Activated CD4-positive, alpha-beta T cell treated with anti-CD3 and anti-CD28 coated beads, Interleukin-2, amount 50 U/mL, for 16 hours (primary cell): ENCODE data around the gene FOXJ2.
"Not testable (repeated sequence)": the region's sequence is repeated elsewhere in the genome, so short reads cannot be mapped to it uniquely, and the experiment has no call there.

ENCODE experiments used
- DNase-seq: peaks from one replicate; pipeline ENCODE4 v3.0.0-alpha.2; 2020

FOXJ2 gene

GRCh38 chr12:8071820-8072219 lies 39.3 kb downstream of the FOXJ2 start:
- not testable (repeated sequence) for DNase-seq

GRCh38 chr12:8075935-8076334 lies 43.4 kb downstream of the FOXJ2 start:
- DNase-seq: no peak

- no peak for DNase-seq
Measured at GRCh38 chr12:8076366-8076765, 43.9 kb downstream of the FOXJ2 start.

GRCh38 chr12:8077207-8077606 lies 44.7 kb downstream of the FOXJ2 start:
- no peak for DNase-seq

GRCh38 chr12:8078398-8078797 lies 45.9 kb downstream of the FOXJ2 start:
- DNase-seq: peak; percentile 46

GRCh38 chr12:8078916-8079315 lies 46.4 kb downstream of the FOXJ2 start:
- no peak for DNase-seq

GRCh38 chr12:8080120-8080519 lies 47.6 kb downstream of the FOXJ2 start:
- DNase-seq: no peak

- peak; percentile 40 for DNase-seq
Measured at GRCh38 chr12:8081251-8081920, 48.9 kb downstream of the FOXJ2 start.

GRCh38 chr12:8082808-8083100 lies 50.2 kb downstream of the FOXJ2 start:
- DNase-seq: no peak

GRCh38 chr12:8084351-8084750 lies 51.8 kb downstream of the FOXJ2 start:
- not testable (repeated sequence) for DNase-seq

- no peak for DNase-seq
Measured at GRCh38 chr12:8087666-8088065, 55.1 kb downstream of the FOXJ2 start.

- peak; percentile 60 for DNase-seq
Measured at GRCh38 chr12:8088574-8088973, 56.1 kb downstream of the FOXJ2 start.

GRCh38 chr12:8089277-8089676 lies 56.8 kb downstream of the FOXJ2 start:
- DNase-seq: not testable (repeated sequence)

- no peak for DNase-seq
Measured at GRCh38 chr12:8089716-8090115, 57.2 kb downstream of the FOXJ2 start.

GRCh38 chr12:8093291-8093690 lies 60.8 kb downstream of the FOXJ2 start:
- no peak for DNase-seq

- DNase-seq: no peak
Measured at GRCh38 chr12:8096281-8096915, 63.9 kb downstream of the FOXJ2 start.

- DNase-seq: no peak
Measured at GRCh38 chr12:8099235-8099634, 66.7 kb downstream of the FOXJ2 start.
